Nephron (organoid): Measurements from ENCODE around the gene GXYLT1.
A peak's percentile ranks its signal among the peaks of the same experiment; 100 is the strongest.

ENCODE experiments used
- H3K27ac Mint-ChIP-seq, 3 experiments: 2 replicates each; pipeline ENCODE4 v1.8.0; 2020; ENCODE audit warnings: mixed read lengths in 3 of 3, mild to moderate bottlenecking in 2 of 3, moderate library complexity in 1 of 3
- H3K27me3 Mint-ChIP-seq: 2 replicates; pipeline ENCODE4 v1.8.0; 2021; ENCODE audit warnings: low read depth, mild to moderate bottlenecking, moderate library complexity, mixed read lengths
- H3K36me3 Mint-ChIP-seq: 2 replicates; pipeline ENCODE4 v1.8.0; 2020; ENCODE audit warnings: low read depth, mixed read lengths
- H3K4me1 Mint-ChIP-seq: 2 replicates; pipeline ENCODE4 v1.8.0; 2020; ENCODE audit warnings: mixed read lengths
- H3K4me3 Mint-ChIP-seq, 3 experiments: 2 replicates each; pipeline ENCODE4 v1.8.0; 2020; ENCODE audit warnings: mild to moderate bottlenecking in 3 of 3, mixed read lengths in 3 of 3, moderate library complexity in 2 of 3
- H3K9me3 Mint-ChIP-seq: 2 replicates; pipeline ENCODE4 v1.8.0; 2020; ENCODE audit warnings: mixed read lengths
- CTCF ChIP-seq, 3 experiments: fragments of 200-600 bp; sonication (generic); IDR thresholded peaks; one replicate each; pipeline ENCODE4 v1.5.0; 2021; ENCODE audit warnings: antibody characterized with exemption in 3 of 3; ENCODE audit not compliant: unreplicated experiment in 3 of 3

The GXYLT1 gene

GRCh38 chr12:42143452-42144157 lies 1.1 kb downstream of the GXYLT1 start:
- peak overlapping the region; percentile 97 to 98 (median 98) for H3K4me3 Mint-ChIP-seq
- TF ChIP-seq CTCF (IDR thresholded peaks at IDR 0.05; ENCODE audit: unreplicated experiment in 3 of 3) = no peak
- H3K27ac Mint-ChIP-seq = peak overlapping the region; percentile 12 to 77 (median 39)
- H3K27me3 Mint-ChIP-seq = no peaks in the 10 kb centered on the region
- H3K36me3 Mint-ChIP-seq = no peaks in the 10 kb centered on the region
- H3K4me1 Mint-ChIP-seq = peaks cover 20% of the 10 kb centered on the region
- no peaks in the 10 kb centered on the region for H3K9me3 Mint-ChIP-seq

- Mint-ChIP-seq H3K9me3 (no peaks in the 10 kb centered on the region), H3K4me3 (peak overlapping the region in 1 of 3 experiments; percentile 33), H3K36me3 (no peaks in the 10 kb centered on the region), H3K4me1 (peaks cover 20% of the 10 kb centered on the region), H3K27ac (no peak overlapping the region), H3K27me3 (no peaks in the 10 kb centered on the region)
- no peak for TF ChIP-seq CTCF (IDR thresholded peaks at IDR 0.05; ENCODE audit: unreplicated experiment in 3 of 3)
Observed at GRCh38 chr12:42141981-42142606, 2.6 kb downstream of the GXYLT1 start.

GRCh38 chr12:42140901-42141300 lies 3.8 kb downstream of the GXYLT1 start:
- no peaks in the 10 kb centered on the region for H3K27me3 Mint-ChIP-seq
- H3K36me3 Mint-ChIP-seq = no peaks in the 10 kb centered on the region

DNA sequence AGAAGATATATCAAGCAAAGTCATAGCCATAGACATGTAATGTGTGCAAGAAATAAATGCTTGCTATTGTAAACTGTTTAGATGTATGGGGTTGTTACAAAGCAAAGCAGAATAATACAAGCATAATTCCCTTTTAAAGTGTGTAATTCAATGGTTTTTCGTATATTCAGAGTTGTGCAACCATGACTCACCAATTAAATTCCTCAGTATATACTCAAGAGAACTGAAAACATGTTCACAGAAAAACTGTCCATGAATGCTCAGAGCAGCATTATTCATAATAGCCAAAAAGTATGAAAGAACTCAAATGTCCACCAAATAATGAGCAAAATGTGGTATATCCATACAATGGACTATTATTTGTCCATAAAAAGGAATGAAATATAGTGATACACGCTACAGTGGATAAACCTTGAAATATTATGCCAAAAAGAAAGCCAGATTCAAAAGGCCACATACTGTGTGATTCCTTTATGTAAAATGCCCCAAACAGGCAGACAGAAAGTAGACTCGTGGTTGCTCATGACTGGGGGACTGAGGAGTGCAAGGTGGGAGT lies 9.3 kb downstream of the GXYLT1 start:
- Mint-ChIP-seq H3K27me3 (no peaks in the 10 kb centered on the region), H3K27ac (no peak overlapping the region), H3K9me3 (peaks cover 3% of the 10 kb centered on the region), H3K4me1 (peaks cover 2% of the 10 kb centered on the region), H3K36me3 (peaks cover 13% of the 10 kb centered on the region), H3K4me3 (no peak overlapping the region)
- no peak for TF ChIP-seq CTCF (IDR thresholded peaks at IDR 0.05; ENCODE audit: unreplicated experiment in 3 of 3)

More at GRCh38 chr12:42140901-42141300, 3.8 kb downstream of the GXYLT1 start:
- Mint-ChIP-seq H3K4me3 (peak overlapping the region in 1 of 3 experiments; percentile 52), H3K27ac (peak overlapping the region in 2 of 3 experiments; percentile 4 to 12), H3K9me3 (no peaks in the 10 kb centered on the region), H3K4me1 (peaks cover 20% of the 10 kb centered on the region)
- TF ChIP-seq CTCF (IDR thresholded peaks at IDR 0.05; ENCODE audit: unreplicated experiment in 3 of 3) = no peak

GRCh38 chr12:42130672-42131402 lies 13.8 kb downstream of the GXYLT1 start:
- TF ChIP-seq CTCF (IDR thresholded peaks at IDR 0.05; ENCODE audit: unreplicated experiment in 3 of 3) = no peak
- Mint-ChIP-seq H3K27ac (peak overlapping the region; percentile 20 to 33 (median 28)), H3K9me3 (peaks cover 3% of the 10 kb centered on the region), H3K27me3 (no peaks in the 10 kb centered on the region), H3K4me1 (peaks cover 5% of the 10 kb centered on the region), H3K36me3 (peaks cover 13% of the 10 kb centered on the region), H3K4me3 (no peak overlapping the region)
